ENCODE measurements around the gene ASTN2.
A peak's percentile ranks its signal among the peaks of the same experiment; 100 is the strongest.
"Not testable (repeated sequence)": the region's sequence is repeated elsewhere in the genome, so short reads cannot be mapped to it uniquely, and the experiment has no call there.

The ASTN2 gene

GRCh38 chr9:116837018-116837989 is 577.6 kb downstream of the ASTN2 start:
- no peak for DNase-seq

- not testable (repeated sequence) for DNase-seq
These were observed 584.5 kb downstream of the ASTN2 start for GRCh38 chr9:116830321-116830720.

GRCh38 chr9:116821633-116822229 is 593.1 kb downstream of the ASTN2 start:
- DNase-seq = no peak

- DNase-seq = no peak
These were observed 595.7 kb downstream of the ASTN2 start for GRCh38 chr9:116819116-116819515.

- DNase-seq = no peak
These were observed 597.1 kb downstream of the ASTN2 start for GRCh38 chr9:116817762-116818161.

- DNase-seq = no peak
These were observed 598.4 kb downstream of the ASTN2 start for GRCh38 chr9:116816484-116816883.

- DNase-seq = no peak
These were observed 599.0 kb downstream of the ASTN2 start for GRCh38 chr9:116815835-116816234.

- no peak for DNase-seq
These were observed 601.9 kb downstream of the ASTN2 start for GRCh38 chr9:116813031-116813300.

- no peak for DNase-seq
These were observed 602.4 kb downstream of the ASTN2 start for GRCh38 chr9:116812231-116813030.

GRCh38 chr9:116809656-116810055 is 605.2 kb downstream of the ASTN2 start:
- DNase-seq = no peak

- DNase-seq = no peak
These were observed 608.8 kb downstream of the ASTN2 start for GRCh38 chr9:116806075-116806474.

GRCh38 chr9:116800885-116801284 is 614.0 kb downstream of the ASTN2 start:
- DNase-seq = no peak

- no peak for DNase-seq
These were observed 614.8 kb downstream of the ASTN2 start for GRCh38 chr9:116800074-116800473.

GRCh38 chr9:116798521-116798920 is 616.3 kb downstream of the ASTN2 start:
- DNase-seq = no peak

- no peak for DNase-seq
These were observed 617.6 kb downstream of the ASTN2 start for GRCh38 chr9:116797276-116797675.

GRCh38 chr9:116796669-116797068 is 618.2 kb downstream of the ASTN2 start:
- DNase-seq = no peak

GRCh38 chr9:116795821-116796220 is 619.0 kb downstream of the ASTN2 start:
- no peak for DNase-seq

- DNase-seq = no peak
These were observed 622.6 kb downstream of the ASTN2 start for GRCh38 chr9:116792271-116792670.

- peak; percentile 46 for DNase-seq
These were observed 623.5 kb downstream of the ASTN2 start for GRCh38 chr9:116791326-116791725.

- no peak for DNase-seq
These were observed 625.8 kb downstream of the ASTN2 start for GRCh38 chr9:116789081-116789480.

- DNase-seq = no peak
These were observed 628.1 kb downstream of the ASTN2 start for GRCh38 chr9:116786737-116787136.

- no peak for DNase-seq
These were observed 637.7 kb downstream of the ASTN2 start for GRCh38 chr9:116777116-116777515.

- DNase-seq = no peak
These were observed 640.3 kb downstream of the ASTN2 start for GRCh38 chr9:116774421-116775180.
